Astrocyte (in vitro differentiated cells and primary cell): Measurements from ENCODE around the gene L3MBTL2. TPM values are rescaled to one million over a fixed set of nuclear protein-coding genes. Genes with fewer than 3 reads are reported as not detected.
A peak's percentile ranks its signal among the peaks of the same experiment; 100 is the strongest.

Experiments used
- DNase-seq: peaks from one replicate; pipeline ENCODE4 v3.0.0-alpha.2; 2010; ENCODE audit warnings: low read depth
- FAIRE-seq: peaks from 2 replicates; lab custom pipeline; 2011; peaks lifted over from hg19 to GRCh38; lab: Jason Lieb, UNC
- H2AFZ ChIP-seq: 2 replicates; pipeline ENCODE4 v1.6.0; 2012; ENCODE audit warnings: low read depth, low read length, inconsistent platforms
- H3K27ac ChIP-seq: 2 replicates; pipeline ENCODE4 v1.5.1; 2011; ENCODE audit warnings: low read depth, low read length, inconsistent platforms
- H3K27me3 ChIP-seq: 2 replicates; pipeline ENCODE4 v1.6.0; 2011; ENCODE audit warnings: low read length, inconsistent platforms; ENCODE audit not compliant: insufficient read depth
- H3K36me3 ChIP-seq: 2 replicates; pipeline ENCODE4 v1.5.1; 2011; ENCODE audit warnings: low read length, inconsistent platforms; ENCODE audit not compliant: insufficient read depth
- H3K4me1 ChIP-seq: 2 replicates; pipeline ENCODE4 v1.5.1; 2011; ENCODE audit warnings: low read length, inconsistent platforms; ENCODE audit not compliant: insufficient read depth
- H3K4me2 ChIP-seq: 2 replicates; pipeline ENCODE4 v1.6.0; 2012; ENCODE audit warnings: low read length, inconsistent platforms
- H3K4me3 ChIP-seq: 2 replicates; pipeline ENCODE4 v1.5.1; 2011; ENCODE audit warnings: low read depth, mild to moderate bottlenecking, low read length, inconsistent platforms; ENCODE audit not compliant: insufficient read depth
- H3K79me2 ChIP-seq: 2 replicates; pipeline ENCODE4 v1.6.0; 2012; ENCODE audit warnings: mild to moderate bottlenecking, low read length, inconsistent platforms; ENCODE audit not compliant: insufficient read depth
- H3K9ac ChIP-seq: 2 replicates; pipeline ENCODE4 v1.6.0; 2012; ENCODE audit warnings: mild to moderate bottlenecking, low read length, inconsistent platforms
- H3K9me3 ChIP-seq: 2 replicates; pipeline ENCODE4 v1.5.1; 2012; ENCODE audit warnings: low read depth, mild to moderate bottlenecking, low read length, inconsistent platforms; ENCODE audit not compliant: insufficient read depth
- H4K20me1 ChIP-seq: 2 replicates; pipeline ENCODE4 v1.6.0; 2012; ENCODE audit warnings: low read length, inconsistent platforms; ENCODE audit not compliant: insufficient read depth
- H3K27ac Mint-ChIP-seq: one replicate; pipeline ENCODE4 v1.8.0; 2021; ENCODE audit warnings: mild to moderate bottlenecking, mixed read lengths; ENCODE audit not compliant: unreplicated experiment
- H3K27me3 Mint-ChIP-seq: one replicate; pipeline ENCODE4 v1.8.0; 2021; ENCODE audit warnings: low read depth, mixed read lengths; ENCODE audit not compliant: unreplicated experiment
- H3K36me3 Mint-ChIP-seq: one replicate; pipeline ENCODE4 v1.8.0; 2021; ENCODE audit warnings: low read depth, mixed read lengths; ENCODE audit not compliant: unreplicated experiment
- H3K4me1 Mint-ChIP-seq: one replicate; pipeline ENCODE4 v1.8.0; 2021; ENCODE audit warnings: low read depth, mixed read lengths; ENCODE audit not compliant: unreplicated experiment
- H3K4me3 Mint-ChIP-seq: one replicate; pipeline ENCODE4 v1.8.0; 2021; ENCODE audit warnings: mild to moderate bottlenecking, moderate library complexity, mixed read lengths; ENCODE audit not compliant: unreplicated experiment
- H3K9me3 Mint-ChIP-seq: one replicate; pipeline ENCODE4 v1.8.0; 2021; ENCODE audit warnings: mild to moderate bottlenecking, mixed read lengths; ENCODE audit not compliant: unreplicated experiment
- EZH2 ChIP-seq: IDR thresholded peaks from 2 replicates; pipeline ENCODE4 v1.6.1; 2012; ENCODE audit warnings: mild to moderate bottlenecking, low read length, inconsistent platforms; ENCODE audit not compliant: insufficient read depth
- total RNA-seq: library from RNA; stranded (reverse); gene quantifications from 2 replicates; pipeline ENCODE4 v1.2.1, GENCODE V29; 2021
- TF ChIP-seq, protein P1 (sequence below): IDR thresholded peaks from 2 replicates; pipeline ENCODE4 v1.5.1; 2011; ENCODE audit warnings: low read depth, mild to moderate bottlenecking, inconsistent platforms, low read length, moderate library complexity; ENCODE audit not compliant: insufficient read depth

L3MBTL2 gene
- total RNA-seq, 1 donor from 2014 or later = 20.6 TPM

DNA sequence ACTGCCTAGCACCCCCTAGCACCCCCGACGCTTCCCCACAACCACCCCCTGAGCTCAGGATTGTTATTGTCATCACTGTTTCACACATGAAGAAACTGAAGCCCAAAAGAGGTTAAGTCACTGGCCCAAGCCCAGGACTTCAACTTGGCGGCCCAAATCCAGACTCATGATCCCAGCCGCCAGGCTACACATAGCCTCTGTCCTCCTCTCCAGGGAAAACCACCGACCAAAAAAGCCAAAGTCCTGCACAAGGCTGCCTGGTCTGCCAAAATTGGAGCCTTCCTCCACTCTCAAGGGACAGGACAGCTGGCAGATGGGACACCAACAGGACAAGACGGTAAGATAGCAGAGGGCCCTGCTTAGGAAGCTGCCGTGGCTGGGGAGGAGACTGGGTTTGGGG, 10.8 kb downstream of the L3MBTL2 start:
- Histone ChIP-seq H3K9me3 (no peaks in the 10 kb centered on the region), H3K27me3 (no peaks in the 10 kb centered on the region), H4K20me1 (no peaks in the 10 kb centered on the region), H3K4me2 (no peak overlapping the region), H3K4me1 (peaks cover 5% of the 10 kb centered on the region), H3K79me2 (no peaks in the 10 kb centered on the region), H3K9ac (no peak overlapping the region), H3K36me3 (peaks cover 10% of the 10 kb centered on the region), H2AFZ (no peak overlapping the region), H3K27ac (no peak overlapping the region), H3K4me3 (no peak overlapping the region)
- no peak overlapping the region for H3K4me3 Mint-ChIP-seq
- H3K4me1 Mint-ChIP-seq = peaks cover 9% of the 10 kb centered on the region
- H3K36me3 Mint-ChIP-seq = peaks cover 35% of the 10 kb centered on the region
- no peak for DNase-seq
- no peaks in the 10 kb centered on the region for H3K27me3 Mint-ChIP-seq
- H3K27ac Mint-ChIP-seq = no peak overlapping the region
- FAIRE-seq = no peak
- H3K9me3 Mint-ChIP-seq = peaks cover 8% of the 10 kb centered on the region
- no peak for TF ChIP-seq EZH2
- TF ChIP-seq, protein P1, sequence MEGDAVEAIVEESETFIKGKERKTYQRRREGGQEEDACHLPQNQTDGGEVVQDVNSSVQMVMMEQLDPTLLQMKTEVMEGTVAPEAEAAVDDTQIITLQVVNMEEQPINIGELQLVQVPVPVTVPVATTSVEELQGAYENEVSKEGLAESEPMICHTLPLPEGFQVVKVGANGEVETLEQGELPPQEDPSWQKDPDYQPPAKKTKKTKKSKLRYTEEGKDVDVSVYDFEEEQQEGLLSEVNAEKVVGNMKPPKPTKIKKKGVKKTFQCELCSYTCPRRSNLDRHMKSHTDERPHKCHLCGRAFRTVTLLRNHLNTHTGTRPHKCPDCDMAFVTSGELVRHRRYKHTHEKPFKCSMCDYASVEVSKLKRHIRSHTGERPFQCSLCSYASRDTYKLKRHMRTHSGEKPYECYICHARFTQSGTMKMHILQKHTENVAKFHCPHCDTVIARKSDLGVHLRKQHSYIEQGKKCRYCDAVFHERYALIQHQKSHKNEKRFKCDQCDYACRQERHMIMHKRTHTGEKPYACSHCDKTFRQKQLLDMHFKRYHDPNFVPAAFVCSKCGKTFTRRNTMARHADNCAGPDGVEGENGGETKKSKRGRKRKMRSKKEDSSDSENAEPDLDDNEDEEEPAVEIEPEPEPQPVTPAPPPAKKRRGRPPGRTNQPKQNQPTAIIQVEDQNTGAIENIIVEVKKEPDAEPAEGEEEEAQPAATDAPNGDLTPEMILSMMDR = no peak

DNA sequence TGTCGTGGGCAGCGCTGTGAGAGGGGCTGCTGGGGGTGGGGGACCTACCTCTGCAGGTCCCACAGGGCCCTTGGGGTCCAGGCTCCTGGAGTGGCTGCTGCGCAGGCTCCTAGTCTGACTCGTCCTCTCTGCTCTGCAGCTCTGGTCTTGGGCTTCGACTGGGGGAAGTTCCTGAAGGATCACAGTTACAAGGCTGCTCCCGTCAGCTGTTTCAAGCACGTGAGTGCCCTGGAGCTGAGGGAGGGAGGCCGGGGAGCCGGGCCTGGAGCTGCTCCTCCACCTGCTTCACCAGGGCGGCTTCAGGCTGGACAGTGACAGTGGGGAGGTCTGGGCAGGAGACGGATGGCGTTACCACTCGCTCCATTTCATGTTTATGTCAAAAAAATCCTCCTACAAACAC, 11.9 kb downstream of the L3MBTL2 start:
- DNase-seq (no peak), FAIRE-seq (no peak)
- Mint-ChIP-seq H3K9me3 (peaks cover 8% of the 10 kb centered on the region), H3K27ac (peak overlapping the region; percentile 94), H3K4me3 (peak overlapping the region; percentile 70), H3K4me1 (peaks cover 9% of the 10 kb centered on the region), H3K36me3 (peaks cover 40% of the 10 kb centered on the region), H3K27me3 (no peaks in the 10 kb centered on the region)
- Histone ChIP-seq H3K4me1 (peaks cover 5% of the 10 kb centered on the region), H3K79me2 (no peaks in the 10 kb centered on the region), H2AFZ (no peak overlapping the region), H3K9me3 (no peaks in the 10 kb centered on the region), H3K9ac (peak overlapping the region; percentile 17), H3K27ac (no peak overlapping the region), H3K36me3 (peaks cover 10% of the 10 kb centered on the region), H3K4me3 (no peak overlapping the region), H3K4me2 (no peak overlapping the region), H4K20me1 (no peaks in the 10 kb centered on the region), H3K27me3 (no peaks in the 10 kb centered on the region)
- no peak for TF ChIP-seq EZH2
- TF ChIP-seq, protein P1 = no peak

DNA sequence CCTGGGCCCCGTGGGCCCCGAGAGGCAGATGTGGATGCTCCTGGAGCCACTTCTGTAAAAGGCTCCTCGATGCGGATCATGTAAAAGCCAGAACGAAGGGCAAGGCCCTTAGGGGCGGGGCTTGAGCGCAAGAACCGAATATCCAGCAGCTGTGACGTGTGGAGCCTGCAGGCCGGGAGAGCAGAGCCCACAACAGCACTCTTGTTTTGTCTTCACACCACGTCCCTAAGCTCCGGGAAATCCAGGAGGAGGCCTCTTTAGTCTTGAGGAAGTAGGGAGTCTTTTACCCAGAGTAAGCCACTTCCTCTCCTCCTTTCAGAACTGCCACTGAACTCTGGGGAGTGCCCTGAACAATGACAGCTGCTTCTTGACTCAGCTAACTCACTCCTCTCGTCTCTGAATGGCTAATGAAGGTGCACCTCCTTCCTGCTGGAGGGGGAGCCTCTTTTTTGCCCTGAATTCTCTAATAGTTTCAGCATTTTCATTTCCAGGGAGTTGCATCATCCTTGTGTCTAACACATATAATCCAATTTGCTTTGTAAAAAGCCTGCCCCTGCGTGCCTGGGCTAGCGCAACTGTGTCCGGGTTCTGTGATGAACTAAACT, 12.5 kb downstream of the L3MBTL2 start:
- Histone ChIP-seq H4K20me1 (no peaks in the 10 kb centered on the region), H3K27ac (no peak overlapping the region), H3K27me3 (no peaks in the 10 kb centered on the region), H3K36me3 (peaks cover 10% of the 10 kb centered on the region), H3K4me2 (peak overlapping the region; percentile 53), H3K79me2 (no peaks in the 10 kb centered on the region), H3K9me3 (no peaks in the 10 kb centered on the region), H3K4me1 (peaks cover 5% of the 10 kb centered on the region), H3K9ac (peak overlapping the region; percentile 17), H2AFZ (no peak overlapping the region), H3K4me3 (no peak overlapping the region)
- Mint-ChIP-seq H3K27ac (peak overlapping the region; percentile 94), H3K9me3 (peaks cover 8% of the 10 kb centered on the region), H3K4me3 (peak overlapping the region; percentile 70), H3K4me1 (peaks cover 9% of the 10 kb centered on the region), H3K36me3 (peaks cover 40% of the 10 kb centered on the region), H3K27me3 (no peaks in the 10 kb centered on the region)
- DNase-seq = peak; percentile 57
- TF ChIP-seq, protein P1 = no peak
- TF ChIP-seq EZH2 = no peak
- FAIRE-seq = no peak
